GM10248 (cell line): ENCODE measurements around the gene SAMD14.

Source experiments
- CTCF ChIA-PET: fragments of 300-600 bp; sonication (Branson Sonifier 250); formaldehyde crosslinking; extraction: SDS; loops from one replicate; lab custom pipeline; 2021; ENCODE audit warnings: antibody characterized with exemption; lab: Yijun Ruan, JAX
- POLR2A ChIA-PET: fragments of 350-650 bp; sonication (Branson Sonifier 250); formaldehyde crosslinking; extraction: SDS; loops from one replicate; lab custom pipeline; 2020; ENCODE audit warnings: antibody characterized with exemption; lab: Yijun Ruan, JAX
- DNase-seq: peaks from one replicate; pipeline ENCODE4 v3.0.0; 2012; ENCODE audit errors: extremely low spot score
- TF ChIP-seq, protein P1 (sequence below): IDR thresholded peaks from 2 replicates; pipeline ENCODE4 v1.5.1; 2012; ENCODE audit warnings: mild to moderate bottlenecking, low read depth; ENCODE audit errors: extremely low read depth, missing control alignments, control extremely low read depth

Gene SAMD14

DNA sequence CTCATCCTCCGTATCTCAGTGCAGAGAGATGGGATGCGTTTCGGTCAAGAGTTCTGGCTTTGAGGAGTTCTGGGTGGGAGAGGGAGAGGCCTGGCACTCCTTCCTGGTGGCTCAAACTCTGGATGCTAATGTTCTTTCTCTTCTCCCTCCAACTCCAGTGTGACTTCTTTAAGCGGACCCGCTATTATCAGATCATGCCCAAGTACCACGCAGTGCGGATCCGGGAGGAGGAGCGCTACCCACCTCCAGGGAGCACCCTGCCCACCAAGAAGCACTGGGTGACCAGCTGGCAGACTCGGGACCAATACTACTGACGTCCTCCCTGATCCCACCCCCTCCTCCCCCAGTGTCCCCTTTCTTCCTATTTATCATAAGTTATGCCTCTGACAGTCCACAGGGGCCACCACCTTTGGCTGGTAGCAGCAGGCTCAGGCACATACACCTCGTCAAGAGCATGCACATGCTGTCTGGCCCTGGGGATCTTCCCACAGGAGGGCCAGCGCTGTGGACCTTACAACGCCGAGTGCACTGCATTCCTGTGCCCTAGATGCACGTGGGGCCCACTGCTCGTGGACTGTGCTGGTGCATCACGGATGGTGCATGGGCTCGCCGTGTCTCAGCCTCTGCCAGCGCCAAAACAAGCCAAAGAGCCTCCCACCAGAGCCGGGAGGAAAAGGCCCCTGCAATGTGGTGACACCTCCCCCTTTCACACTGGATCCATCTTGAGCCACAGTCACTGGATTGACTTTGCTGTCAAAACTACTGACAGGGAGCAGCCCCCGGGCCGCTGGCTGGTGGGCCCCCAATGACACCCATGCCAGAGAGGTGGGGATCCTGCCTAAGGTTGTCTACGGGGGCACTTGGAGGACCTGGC, 40.8 kb downstream of the SAMD14 start:
- TF ChIP-seq, protein P1, sequence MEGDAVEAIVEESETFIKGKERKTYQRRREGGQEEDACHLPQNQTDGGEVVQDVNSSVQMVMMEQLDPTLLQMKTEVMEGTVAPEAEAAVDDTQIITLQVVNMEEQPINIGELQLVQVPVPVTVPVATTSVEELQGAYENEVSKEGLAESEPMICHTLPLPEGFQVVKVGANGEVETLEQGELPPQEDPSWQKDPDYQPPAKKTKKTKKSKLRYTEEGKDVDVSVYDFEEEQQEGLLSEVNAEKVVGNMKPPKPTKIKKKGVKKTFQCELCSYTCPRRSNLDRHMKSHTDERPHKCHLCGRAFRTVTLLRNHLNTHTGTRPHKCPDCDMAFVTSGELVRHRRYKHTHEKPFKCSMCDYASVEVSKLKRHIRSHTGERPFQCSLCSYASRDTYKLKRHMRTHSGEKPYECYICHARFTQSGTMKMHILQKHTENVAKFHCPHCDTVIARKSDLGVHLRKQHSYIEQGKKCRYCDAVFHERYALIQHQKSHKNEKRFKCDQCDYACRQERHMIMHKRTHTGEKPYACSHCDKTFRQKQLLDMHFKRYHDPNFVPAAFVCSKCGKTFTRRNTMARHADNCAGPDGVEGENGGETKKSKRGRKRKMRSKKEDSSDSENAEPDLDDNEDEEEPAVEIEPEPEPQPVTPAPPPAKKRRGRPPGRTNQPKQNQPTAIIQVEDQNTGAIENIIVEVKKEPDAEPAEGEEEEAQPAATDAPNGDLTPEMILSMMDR: no peak
- POLR2A ChIA-PET: no interaction called here
- CTCF ChIA-PET: interaction anchor here (3.2 to 6.6 kb wide), 2 partner anchors 60 kb away, joined by 70 to 75 read pairs; no protein-coding TSS in a partner anchor
- no peak for DNase-seq

DNA sequence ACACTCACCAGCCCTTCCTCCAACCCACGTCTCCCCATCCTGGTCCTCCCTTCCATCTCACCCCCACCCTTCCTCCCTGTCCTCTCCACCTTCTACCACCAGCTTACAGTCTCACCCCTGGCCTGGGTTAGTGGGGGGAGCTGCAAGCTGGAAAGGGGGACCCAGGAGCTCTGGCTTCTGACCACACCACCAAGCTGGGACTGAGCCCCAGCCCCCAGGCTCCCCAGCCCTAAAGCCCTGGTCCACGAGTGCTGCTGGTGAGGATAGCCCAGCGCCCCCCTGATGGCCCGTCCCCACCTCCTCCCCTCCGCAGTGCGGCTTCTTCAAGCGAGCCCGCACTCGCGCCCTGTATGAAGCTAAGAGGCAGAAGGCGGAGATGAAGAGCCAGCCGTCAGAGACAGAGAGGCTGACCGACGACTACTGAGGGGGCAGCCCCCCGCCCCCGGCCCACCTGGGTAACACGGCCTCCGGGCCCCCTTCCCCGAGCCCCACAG, 42.0 kb downstream of the SAMD14 start:
- TF ChIP-seq, protein P1: no peak
- DNase-seq: no peak
- ChIA-PET CTCF (interaction anchor here (0.7 to 3.2 kb wide), 39 partner anchors 8 to 312 kb away, joined by 3 to 70 read pairs (median 4); partner anchors contain the start of gene ITGA3), POLR2A (no interaction called here)

DNA sequence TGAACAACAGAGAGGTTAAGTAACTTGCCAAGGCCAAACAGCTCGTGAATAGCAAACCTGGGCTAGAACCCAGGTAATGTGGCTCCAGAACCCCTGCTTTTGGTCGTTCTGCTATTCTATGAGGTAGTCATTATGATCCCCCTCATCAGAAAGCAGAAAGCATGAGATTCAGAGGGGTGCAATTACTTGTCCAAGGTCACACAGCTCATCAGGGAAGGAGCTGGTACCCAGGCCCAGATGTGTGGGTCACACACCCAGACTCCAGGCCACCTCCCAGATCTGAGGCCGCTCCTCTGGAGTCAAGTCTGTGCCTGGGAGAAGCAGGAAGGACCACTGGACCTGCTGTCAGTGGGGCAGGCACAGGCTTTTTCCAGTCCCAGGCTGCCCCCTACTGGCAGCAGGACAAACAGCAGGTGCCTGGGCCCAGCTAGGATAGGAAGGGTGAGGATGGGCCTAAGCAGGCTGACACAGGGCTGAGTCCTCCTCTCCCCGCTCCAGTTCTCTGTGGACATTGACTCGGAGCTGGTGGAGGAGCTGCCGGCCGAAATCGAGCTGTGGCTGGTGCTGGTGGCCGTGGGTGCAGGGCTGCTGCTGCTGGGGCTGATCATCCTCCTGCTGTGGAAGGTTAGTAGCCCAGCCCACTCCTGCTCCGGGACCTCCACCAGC, 42.6 kb downstream of the SAMD14 start:
- TF ChIP-seq, protein P1: peak; percentile 99
- ChIA-PET CTCF (interaction anchor here (0.7 to 3.2 kb wide), 41 partner anchors 9 to 311 kb away, joined by 3 to 70 read pairs (median 4); partner anchors contain the start of gene ITGA3), POLR2A (no interaction called here)
- peak; percentile 88 for DNase-seq

DNA sequence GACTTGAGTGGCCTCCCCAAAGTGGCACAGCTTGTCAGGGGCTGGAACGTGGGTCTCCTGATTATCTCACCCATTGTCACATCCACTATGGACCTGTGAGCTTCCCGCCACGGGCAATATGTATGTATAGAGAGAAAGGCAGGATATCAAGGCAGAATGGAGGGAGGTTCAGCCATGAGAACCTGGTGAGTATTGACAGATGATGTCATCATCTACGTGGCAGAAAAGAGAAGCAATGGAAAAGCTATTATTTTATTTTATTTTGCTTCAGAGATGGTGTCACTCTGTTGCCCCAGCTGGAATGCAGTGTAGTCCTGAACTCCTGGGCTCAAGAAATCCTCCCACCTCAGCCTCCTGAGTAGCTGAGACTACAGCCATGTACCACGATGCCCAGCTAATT, 48.2 kb downstream of the SAMD14 start:
- CTCF ChIA-PET: interaction anchor here (0.9 to 2.9 kb wide), 5 partner anchors 8 to 119 kb away, joined by 3 to 9 read pairs (median 4); no protein-coding TSS in a partner anchor
- POLR2A ChIA-PET: no interaction called here
- TF ChIP-seq, protein P1: no peak

DNA sequence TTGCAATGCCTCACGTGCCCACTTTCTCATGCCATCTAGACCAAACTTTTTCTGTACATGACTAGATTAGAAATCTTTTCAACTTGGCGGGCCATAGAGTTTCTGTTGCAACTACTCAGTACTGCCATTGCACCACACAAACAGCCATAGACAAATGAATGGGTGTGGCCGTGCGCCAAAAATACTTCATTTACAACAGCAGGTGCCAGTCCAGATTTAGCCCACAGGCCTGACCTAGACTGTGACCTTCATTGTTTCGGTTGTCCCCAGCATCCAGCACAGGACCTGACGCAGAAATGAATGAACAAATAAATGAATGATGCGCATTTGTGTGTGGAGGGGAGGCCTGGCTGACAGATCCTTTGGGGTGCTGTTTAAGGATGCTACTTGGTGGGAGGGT, 49.1 kb downstream of the SAMD14 start:
- ChIA-PET POLR2A (no interaction called here), CTCF (interaction anchor here (1.7 to 2.9 kb wide), 3 partner anchors 13 to 119 kb away, joined by 8 to 9 read pairs (median 9); no protein-coding TSS in a partner anchor)
- TF ChIP-seq, protein P1: no peak

More for the DNA sequence above, 48.2 kb downstream of the SAMD14 start:
- DNase-seq: no peak

DNA sequence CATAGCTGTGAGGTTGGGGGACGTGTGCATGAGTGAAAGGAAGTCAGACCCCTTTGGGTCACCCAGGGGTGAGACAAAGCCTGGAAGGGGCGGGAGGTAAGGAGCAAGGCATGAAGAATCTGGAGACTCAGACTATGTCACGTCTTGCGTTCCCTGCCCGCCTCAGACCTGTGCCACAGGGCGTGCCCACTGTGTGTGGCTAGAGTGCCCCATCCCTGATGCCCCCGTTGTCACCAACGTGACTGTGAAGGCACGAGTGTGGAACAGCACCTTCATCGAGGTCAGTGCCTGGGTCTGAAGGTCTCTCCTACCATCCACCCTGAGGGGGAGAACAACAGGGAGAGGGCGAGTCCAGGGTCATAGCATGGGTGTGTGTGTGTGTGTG, 49.9 kb downstream of the SAMD14 start:
- no peak for DNase-seq
- POLR2A ChIA-PET: no interaction called here
- TF ChIP-seq, protein P1: no peak
- CTCF ChIA-PET: interaction anchor here (0.9 to 3.4 kb wide), 7 partner anchors 7 to 120 kb away, joined by 3 to 35 read pairs (median 7); no protein-coding TSS in a partner anchor

More for the DNA sequence above, 49.1 kb downstream of the SAMD14 start:
- no peak for DNase-seq
